ENCODE data around the gene TUBGCP6.
"Not testable (repeated sequence)": the region's sequence is repeated elsewhere in the genome, so short reads cannot be mapped to it uniquely, and the experiment has no call there.

TUBGCP6 gene

DNA sequence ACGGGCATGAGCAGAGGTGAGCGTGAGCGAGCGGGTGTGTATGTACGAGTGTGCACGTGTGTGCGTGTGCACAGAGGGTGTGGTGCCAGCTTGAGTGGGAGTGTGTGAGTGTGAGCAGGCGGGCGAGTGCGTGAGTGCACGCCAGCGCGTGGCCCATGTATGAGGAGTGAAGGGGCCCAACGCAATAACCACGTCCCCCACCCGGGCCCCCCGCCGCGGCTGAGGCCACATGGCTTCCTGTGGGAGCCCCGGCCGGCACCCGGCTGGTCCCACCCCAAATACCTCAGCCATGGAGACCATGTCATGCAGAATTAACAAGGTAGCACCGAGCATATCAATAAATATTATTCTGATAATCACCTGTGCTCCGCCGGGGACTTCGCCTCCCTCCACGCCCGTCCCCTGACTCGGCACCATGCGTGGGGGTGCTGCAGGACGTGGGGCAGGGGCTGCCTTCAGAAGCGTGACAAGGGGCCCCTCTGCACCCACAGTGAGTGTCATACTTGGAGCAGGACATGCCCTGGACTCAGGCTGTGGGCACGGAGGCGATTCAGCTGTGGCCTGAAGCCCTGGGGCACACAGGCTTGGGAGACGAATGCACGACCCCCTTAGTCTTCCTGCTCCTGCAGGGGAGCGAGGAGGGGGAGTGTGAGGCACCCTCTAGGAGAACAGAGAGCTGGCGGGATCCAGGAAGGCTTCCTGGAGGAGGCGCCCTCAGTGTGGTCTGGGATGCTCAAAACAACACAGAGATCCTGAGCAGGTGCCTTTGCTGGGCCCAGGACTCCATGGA is 64.7 kb downstream of the TUBGCP6 start:
- DNase-seq: no peak

DNA sequence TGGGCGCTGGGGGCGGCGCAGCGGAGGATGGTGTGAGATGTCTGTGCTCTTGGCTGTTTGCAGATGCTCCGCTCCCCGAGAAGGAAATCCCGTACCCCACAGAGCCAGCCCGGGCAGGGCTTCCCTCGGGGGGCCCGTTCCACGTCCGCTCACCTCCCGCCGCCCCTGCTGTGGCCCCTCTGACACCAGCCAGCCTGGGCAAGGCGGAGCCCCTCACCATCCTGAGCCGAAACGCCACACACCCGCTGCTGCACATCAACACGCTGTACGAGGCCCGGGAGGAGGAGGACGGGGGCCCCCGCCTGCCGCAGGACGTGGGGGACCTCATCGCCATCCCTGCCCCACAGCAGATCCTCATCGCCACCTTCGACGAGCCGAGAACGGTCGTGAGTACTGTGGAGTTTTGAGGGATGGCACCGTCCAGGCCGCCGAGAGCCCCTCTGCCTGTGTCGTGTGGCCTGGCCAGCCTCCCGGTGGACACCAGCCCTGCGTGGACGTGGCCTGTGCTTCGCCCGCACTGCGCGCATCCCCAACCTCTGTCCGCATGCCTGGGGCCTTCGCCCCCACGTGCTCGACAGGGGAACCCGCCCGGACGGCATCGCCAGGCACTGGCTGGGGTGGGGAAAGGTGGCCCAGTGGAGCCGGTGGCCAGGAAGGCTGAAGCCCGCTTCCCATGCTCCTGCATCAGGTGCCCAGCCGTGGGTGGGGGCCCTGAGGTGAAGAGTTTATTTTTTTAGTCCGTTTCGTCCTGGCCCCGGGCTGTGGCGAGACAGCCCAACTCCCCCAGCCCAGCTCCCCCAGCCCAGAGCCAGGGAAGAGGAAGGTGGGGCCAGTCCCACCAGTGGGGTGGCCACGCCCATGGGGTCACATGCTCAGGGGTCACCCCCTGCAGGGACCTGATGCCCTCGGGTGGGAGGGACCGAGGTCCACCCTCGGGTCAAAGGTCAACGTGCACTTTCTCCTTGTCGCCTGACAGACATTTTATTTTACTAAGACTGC is 65.7 kb downstream of the TUBGCP6 start:
- DNase-seq: no peak

DNA sequence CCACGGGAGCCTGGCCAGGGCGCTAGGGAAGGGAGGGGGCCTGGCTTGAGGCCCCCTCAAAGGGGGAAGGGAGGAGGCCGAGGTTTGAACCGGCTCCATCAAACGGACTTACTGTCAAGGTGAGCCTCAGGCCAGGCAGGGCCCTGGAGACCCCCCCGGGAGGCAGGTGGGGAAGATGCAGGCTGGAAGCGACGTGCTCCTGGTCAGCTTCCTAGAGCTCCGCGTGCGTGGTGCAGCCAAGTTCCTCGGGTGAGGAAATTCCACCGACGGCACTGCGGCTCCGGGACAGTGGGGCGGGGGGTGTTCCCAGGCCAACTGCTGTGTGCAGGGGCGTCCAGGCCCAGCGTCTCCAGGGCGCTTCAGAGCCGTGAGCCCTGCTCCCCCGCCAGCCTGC is 66.4 kb downstream of the TUBGCP6 start:
- DNase-seq: no peak

DNA sequence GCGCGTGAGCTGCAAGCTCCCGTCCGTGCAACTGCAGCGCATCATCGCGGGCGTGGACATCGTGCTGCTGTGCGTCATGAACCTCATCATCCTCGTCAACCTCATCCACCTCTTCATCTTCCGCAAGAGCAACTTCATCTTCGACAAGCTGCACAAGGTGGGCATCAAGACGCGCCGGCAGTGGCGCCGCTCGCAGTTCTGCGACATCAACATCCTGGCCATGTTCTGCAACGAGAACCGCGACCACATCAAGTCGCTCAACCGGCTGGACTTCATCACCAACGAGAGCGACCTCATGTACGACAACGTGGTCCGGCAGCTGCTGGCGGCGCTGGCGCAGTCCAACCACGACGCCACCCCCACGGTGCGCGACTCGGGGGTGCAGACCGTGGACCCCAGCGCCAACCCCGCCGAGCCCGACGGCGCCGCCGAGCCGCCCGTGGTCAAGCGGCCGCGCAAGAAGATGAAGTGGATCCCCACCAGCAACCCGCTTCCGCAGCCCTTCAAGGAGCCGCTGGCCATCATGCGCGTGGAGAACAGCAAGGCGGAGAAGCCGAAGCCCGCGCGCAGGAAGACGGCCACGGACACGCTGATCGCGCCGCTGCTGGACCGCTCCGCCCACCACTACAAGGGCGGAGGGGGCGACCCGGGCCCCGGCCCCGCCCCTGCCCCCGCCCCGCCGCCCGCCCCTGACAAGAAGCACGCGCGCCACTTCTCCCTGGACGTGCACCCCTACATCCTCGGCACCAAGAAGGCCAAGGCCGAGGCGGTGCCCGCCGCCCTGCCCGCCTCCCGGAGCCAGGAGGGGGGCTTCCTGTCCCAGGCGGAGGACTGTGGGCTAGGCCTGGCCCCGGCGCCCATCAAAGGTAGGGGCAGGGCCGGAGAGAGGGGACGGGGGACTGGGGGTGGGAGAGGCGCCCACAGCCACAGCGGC is 67.0 kb downstream of the TUBGCP6 start:
- no peak for DNase-seq

DNA sequence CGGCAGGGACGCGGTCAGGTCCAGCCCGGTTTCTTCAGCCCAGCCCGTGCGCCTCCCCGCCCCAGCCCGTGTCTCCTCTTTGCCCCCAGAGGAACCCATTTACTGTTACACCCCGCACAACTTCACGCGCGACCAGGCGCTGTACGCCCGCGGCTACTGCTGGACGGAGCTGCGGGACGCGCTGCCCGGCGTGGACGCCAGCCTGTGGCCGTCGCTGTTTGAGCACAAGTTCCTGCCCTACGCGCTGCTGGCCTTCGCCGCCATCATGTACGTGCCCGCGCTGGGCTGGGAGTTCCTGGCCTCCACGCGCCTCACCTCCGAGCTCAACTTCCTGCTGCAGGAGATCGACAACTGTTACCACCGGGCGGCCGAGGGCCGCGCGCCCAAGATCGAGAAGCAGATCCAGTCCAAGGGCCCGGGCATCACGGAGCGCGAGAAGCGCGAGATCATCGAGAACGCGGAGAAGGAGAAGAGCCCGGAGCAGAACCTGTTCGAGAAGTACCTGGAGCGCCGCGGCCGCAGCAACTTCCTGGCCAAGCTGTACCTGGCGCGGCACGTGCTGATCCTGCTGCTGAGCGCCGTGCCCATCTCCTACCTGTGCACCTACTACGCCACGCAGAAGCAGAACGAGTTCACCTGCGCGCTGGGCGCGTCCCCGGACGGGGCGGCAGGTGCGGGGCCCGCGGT is 67.8 kb downstream of the TUBGCP6 start:
- no peak for DNase-seq

DNA sequence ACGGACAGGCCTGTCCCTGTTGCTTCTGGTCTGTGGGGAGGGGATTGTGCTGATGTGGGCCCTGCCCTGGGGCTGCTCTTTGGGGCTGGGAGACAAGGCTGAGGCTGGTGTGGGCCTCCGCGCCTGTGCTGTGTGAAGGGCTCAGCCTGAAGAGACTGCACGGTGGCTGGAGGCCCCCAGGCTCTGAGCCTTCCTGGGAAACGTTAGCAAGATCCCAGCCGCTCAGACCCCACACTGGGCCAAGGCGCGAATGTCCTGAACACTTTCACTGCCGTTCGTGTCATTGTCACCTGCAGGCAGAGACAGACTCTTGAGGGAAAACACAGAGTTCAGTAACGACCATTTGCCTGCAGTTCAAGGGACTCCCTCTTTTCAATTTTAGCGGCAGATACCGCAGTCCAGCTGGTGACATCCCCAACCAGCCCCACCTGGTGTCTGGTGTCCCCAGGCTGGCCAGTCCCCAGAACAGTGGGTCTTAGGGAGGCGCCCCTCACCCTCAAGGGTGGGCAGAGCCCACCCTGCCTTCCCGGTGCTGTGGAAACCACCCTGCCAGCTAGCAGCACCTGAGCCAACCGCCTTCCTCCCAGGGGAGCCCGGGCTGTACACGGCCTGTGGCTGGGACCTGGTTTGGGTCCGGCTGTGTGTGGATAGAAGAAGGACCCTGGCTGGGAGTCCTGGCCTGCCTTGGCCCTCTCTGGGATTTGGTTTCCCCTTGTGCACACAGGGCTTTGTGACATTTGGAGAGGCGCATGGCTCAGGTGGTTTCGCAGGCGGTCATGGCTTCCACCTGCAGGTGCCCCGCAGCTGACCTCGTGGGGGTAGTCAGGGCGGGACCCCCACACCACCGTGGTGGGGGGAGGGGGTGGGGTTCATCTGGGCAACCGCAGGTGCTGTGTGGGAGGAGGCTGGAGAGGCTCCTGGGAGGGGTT is 68.6 kb downstream of the TUBGCP6 start:
- no peak for DNase-seq

DNA sequence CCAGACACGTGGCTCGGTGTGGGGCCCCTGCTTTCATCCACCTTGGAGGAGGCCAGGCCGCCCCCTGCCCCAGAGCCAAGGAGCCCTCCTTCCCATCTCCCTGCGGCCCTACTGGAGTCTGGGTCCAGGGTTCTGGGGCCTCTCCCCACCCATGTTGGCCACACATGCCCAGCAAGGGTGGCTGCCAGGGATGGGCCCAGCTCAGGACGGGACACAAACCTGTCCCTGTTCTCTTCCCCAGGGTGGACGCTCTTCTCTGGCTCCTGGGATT is 69.7 kb downstream of the TUBGCP6 start:
- no peak for DNase-seq

DNA sequence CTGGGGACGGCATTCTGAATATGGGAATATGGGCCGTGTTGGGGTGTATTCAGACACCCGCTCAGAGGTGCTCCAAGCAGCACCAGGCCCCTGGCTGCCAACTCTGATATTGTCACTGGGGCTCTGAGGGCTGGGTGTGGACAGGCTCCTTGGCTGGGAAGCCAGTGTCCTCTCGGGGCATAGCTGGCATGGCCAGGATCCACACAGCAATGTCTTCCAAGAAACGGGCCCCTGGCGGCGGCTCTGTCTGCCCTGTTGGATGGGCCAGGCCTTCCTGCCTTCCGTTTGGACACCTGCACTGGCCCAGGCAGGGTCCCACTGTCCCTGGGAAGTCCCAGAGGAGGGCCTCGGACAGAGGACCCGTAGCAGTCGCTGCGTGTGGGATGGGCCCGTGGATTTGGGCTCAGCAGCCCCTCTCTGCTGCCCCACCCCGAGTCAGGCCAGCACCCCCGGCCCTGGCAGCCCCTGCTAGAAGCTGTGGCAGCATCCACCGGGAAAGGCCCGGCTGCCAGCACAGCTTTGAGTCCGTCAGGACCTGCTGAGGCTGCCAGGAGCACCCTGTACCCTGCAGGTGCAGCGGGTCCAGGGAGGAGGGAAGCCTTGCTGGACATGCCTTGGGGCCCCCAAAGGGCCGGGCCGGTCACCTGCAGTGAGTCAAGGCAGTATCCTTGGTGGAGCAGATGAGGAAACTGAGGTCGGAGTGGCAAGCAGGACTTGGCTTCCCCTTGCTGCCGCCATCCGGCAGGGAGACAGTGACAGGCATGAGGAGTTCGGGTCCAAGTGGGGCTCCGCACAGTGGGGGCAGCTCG is 70.2 kb downstream of the TUBGCP6 start:
- no peak for DNase-seq

DNA sequence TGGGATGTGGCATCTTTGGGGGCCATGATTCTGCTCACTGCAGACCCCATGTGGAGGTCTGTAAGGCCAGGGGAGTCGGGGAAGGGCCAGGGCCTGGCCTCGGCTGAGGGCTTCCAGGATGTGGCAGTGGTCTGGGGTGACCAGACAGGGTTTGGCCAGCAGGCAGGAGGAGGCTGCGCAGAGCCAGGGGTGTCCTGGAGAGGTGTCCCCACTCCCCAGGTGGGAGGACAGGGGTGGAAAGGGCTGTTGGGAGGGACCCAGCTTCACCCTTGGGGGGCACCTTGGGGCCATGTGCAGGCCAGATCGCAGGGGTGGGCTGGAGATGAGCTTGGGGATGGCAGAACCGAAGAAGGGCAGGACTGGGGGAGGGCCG is 70.9 kb downstream of the TUBGCP6 start:
- DNase-seq: no peak

DNA sequence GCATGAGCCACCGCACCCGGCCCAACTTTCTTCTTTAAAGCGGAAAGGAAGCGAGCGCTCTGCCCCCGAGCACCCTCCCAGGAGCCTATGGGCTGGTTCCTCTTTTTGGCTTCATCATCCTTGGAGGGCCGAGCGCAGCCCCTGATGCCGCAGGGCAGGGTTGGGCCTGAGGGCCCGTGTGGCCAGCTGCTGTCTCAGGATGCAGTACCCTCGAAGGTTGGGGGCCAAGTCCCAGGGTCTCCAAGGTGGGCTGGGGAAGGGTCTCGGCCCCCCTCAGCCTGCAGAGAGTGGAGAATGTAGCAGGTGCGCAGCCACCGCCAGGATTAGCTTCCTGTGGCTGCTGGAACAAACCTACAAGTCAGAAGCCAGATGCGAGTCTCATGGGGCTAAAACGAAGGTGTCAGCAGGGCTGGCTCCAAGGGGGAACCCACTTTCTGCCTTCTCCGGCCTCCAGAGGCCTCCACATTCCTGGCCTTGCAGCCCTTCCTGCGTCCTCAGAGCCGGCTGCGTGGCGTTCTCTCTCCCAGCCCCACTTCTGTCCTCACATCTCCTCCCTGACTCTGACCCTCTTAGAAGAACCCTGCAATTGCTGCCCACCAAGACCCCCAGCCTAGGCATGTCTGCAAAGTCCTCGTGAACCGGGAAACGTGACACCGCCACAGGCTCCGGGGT is 71.4 kb downstream of the TUBGCP6 start:
- no peak for DNase-seq

DNA sequence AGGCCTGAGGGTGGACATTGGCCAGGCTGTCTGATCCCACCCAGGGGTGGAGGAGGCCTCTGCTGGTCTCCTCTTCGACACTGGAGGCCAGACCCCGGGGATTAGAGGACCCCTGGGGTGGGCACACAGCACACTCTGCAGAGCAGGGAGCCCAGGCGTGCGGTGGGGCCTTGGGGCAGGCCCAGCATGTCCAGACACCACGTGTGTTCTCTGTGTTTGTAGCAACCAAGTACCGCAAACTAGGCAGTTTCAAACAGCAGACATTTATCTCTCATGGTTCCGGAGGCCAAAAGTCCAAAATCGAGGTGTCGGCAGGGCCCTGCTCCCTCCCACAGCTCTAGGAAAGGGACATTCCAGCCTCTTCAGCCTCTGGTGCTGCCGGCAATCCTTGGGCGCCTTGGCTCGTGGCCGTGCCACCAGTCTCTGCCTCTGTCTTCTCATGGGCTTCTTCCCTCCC is 72.8 kb downstream of the TUBGCP6 start:
- no peak for DNase-seq

DNA sequence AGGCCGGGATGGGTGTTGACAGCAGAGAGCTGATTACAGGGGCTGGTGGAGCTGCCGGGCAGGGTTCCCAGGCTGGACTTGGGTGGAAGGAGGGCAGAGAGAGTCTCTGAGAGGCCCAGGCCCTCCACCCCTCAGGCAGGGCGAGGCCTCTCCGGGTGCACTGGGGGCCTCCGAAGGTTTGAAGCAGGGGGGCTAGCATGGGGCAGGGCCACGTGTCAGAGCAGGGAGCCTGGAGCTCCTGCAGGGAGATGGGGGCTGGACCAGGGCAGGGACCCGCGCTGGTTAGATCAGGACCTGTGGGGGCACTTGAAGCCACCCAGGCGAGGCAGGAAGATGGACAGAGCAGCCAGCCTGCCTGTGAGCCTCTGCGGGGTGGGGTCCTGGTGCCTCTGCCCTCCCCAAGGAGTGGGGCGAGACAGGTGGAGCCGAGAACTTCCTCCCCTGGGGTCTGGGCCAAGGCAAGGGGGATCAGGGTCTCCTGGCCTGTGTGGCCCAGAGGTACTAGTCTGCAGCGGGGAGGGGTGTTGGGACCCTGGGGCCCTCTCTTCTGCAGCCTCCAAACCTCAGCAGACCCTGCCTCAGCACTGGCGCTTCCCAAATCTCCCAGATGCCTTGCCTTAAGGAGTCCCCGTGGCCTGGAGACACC is 73.4 kb downstream of the TUBGCP6 start:
- no peak for DNase-seq

DNA sequence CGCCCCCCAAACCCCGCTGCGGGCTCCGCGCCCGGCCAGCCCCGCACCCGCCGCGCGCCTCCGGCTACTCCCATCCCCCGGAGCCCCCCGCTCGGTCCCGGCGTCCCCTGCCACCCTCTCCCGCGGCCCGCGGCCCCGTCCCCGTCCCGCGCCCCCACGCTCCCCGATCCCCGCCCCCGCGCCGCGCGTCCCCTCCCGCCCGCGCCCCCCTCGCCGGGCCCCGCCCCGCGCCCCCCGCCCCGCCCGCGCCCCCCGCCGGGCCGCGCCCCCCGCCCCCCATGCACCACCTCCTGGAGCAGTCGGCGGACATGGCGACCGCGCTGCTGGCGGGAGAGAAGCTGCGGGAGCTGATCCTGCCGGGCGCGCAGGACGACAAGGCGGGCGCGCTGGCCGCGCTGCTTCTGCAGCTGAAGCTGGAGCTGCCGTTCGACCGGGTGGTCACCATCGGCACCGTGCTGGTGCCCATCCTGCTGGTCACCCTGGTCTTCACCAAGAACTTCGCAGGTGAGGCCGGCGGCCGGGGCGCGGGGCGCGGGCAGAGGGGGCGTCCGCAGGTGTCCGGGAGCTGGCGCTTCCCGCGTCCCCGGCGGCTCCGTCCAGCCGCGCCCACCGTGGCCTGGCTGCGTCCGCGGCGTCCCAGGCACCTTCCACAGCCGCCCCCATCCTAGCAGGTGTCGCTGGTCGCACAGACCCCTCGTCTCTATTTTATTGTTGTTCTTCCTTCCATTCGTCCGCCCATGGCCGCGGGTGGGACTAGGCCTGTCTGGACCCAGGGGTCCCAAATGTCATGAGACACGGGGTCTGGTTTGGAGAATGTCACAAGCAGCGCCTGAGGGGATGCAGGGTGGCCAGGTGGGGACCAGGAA is 74.1 kb downstream of the TUBGCP6 start, which contains the start of gene PANX2:
TSS of gene PANX2 (plus strand) at position 279 of the 866 bp plus-strand sequence. CDS start at position 279, 0 bp downstream.
- DNase-seq: no peak

DNA sequence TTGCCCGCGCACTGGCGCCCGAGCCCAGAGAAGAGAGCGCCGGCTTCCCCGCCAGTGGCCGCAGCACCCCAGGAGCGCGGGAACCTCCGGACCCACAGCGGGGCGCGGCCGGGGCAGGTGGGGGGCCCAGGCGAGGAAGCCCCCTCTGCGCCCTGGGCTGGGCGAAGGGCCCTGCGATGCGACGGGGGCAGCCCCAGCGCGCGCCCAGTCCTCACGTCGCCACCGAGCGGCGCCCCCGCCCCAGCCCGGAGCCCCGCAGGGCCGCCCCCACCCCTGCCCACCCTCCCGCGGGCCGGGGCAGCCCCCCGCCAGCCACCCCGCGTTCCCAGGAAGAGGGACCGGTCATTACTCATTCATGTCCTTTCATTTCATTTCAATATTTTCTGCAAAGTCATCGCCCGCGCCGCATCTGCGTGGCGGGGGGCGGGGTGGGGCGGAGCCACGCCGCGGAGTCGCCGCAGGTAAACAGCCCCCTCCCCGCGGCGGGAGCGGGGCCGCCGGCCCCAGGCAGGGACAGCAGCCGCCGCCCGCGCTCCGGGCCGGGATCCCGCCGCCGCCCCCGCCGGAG is 75.0 kb downstream of the TUBGCP6 start:
- peak; percentile 54 to 57 for DNase-seq

DNA sequence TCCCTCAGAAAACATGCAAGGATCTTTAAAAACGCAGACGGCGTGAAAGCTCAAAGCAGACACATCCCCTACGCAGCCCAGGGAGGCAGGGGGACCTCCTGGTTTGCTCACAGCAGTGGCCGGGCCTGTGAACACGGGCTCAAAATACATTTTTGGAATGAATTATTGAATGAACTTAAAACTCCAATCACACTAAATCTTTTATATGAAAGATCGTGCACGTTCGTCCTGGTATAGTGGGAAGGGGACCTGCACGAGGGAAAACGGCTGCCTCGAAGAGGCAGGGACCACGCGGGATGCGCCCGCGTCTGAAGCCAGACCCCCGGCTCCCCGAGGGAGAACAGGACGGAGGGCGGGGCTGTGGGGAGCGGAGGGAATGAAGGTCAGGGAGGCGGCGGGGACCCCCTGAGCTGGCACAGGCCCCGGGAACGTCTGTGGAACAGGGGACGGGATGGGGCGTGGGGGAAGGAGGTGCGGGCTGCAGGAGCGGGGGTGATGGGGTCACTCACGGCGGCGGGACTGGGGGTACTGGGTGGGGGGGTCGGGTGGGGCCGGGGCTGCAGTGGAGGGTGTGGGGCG is 75.6 kb downstream of the TUBGCP6 start:
- DNase-seq: no peak

DNA sequence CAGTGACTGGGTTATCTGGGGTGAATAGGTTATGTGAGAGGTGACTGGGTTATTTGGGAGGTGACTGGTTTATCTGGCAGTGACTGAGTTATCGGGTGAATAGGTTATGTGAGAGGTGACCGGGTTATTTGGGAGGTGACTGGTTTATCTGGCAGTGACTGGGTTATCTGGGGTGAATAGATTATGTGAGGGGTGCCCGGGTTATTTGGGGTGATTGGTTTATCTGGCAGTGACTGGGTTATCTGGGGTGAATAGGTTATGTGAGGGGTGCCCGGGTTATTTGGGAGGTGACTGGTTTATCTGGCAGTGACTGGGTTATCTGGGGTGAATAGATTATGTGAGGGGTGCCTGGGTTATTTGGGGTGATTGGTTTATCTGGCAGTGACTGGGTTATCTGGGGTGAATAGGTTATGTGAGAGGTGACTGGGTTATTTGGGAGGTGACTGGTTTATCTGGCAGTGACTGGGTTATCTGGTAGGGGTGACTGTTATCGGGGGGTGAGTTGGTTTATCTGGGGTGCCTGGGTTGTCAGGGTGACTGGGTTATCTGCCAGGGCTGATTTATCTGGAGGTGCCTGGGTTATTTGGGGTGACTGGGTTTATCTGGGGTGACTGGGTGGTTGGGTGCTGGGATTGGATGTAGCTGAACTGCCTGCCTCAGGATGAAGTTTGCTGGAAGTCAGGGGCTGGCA is 76.2 kb downstream of the TUBGCP6 start:
- not testable (repeated sequence) for DNase-seq

Data from stimulated activated CD4-positive, alpha-beta T cell treated with anti-CD3 and anti-CD28 coated beads, Interleukin-2, amount 100 ng/mL, for 48 hours (primary cell).